SW480 (cell line): Measurements from ENCODE around the gene PRRT2.

Experiments
- DNase-seq: peaks from one replicate; pipeline ENCODE4 v3.0.0-alpha.2; 2016; ENCODE audit warnings: low spot score

Gene PRRT2

GRCh38 chr16:29811170-29811895 is 660 bp upstream of the PRRT2 start:
- peak; percentile 92 for DNase-seq

GRCh38 chr16:29812754-29813643 is 1.0 kb downstream of the PRRT2 start:
- no peak for DNase-seq

DNA sequence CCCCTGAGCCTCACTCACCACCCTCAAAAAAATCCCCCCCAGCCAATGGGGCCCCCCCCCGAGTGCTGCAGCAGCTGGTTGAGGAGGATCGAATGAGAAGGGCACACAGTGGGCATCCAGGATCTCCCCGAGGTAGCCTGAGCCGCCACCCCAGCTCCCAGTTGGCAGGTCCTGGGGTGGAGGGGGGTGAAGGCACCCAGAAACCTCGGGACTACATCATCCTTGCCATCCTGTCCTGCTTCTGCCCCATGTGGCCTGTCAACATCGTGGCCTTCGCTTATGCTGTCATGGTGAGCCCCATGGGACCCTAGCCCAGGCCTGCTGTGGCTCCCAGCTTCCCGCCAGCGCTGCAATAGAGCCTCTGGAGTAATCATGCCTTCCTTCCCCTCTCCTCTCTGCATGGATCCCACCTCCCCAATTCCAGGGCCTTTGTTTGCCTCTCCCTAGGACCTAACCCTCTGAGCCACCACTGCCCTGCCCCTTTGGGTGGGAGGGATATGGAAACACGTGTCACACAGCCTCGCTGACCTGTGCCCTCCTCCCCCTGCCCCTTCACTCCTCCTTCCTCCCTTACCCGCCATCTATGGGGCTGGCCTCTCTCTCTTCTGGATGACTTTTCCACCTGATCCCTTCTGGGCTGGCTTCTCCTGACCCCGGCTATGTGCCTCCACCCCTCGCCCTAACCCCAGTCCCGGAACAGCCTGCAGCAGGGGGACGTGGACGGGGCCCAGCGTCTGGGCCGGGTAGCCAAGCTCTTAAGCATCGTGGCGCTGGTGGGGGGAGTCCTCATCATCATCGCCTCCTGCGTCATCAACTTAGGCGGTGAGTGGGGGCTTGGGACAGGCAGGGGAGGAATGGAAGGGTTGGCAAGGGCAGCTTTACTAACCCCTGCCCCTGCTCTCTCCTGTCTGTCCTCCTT is 1.9 kb downstream of the PRRT2 start:
- DNase-seq, result no peak

DNA sequence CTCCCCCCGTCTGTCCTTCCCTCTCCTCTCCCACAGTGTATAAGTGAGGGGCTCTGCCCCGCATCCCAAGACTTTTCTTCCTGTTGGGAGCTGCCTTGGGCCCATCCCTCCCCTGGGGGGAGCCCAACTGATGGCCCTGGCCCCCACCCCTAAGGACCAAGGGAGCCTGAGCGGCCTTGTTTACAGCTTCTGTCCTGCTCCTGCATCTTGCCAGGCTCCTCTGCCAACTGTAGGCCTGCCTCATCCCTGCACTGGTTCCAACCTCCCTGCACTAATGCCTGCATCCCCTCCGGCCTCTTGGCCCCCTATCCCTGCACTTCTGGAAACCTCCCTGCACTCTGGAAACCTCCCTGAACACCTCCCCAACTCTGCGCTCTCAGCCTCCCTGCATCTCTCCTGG is 2.6 kb downstream of the PRRT2 start:
- no peak for DNase-seq

- no peak for DNase-seq
Measured at GRCh38 chr16:29815032-29815721, 3.2 kb downstream of the PRRT2 start.

DNA sequence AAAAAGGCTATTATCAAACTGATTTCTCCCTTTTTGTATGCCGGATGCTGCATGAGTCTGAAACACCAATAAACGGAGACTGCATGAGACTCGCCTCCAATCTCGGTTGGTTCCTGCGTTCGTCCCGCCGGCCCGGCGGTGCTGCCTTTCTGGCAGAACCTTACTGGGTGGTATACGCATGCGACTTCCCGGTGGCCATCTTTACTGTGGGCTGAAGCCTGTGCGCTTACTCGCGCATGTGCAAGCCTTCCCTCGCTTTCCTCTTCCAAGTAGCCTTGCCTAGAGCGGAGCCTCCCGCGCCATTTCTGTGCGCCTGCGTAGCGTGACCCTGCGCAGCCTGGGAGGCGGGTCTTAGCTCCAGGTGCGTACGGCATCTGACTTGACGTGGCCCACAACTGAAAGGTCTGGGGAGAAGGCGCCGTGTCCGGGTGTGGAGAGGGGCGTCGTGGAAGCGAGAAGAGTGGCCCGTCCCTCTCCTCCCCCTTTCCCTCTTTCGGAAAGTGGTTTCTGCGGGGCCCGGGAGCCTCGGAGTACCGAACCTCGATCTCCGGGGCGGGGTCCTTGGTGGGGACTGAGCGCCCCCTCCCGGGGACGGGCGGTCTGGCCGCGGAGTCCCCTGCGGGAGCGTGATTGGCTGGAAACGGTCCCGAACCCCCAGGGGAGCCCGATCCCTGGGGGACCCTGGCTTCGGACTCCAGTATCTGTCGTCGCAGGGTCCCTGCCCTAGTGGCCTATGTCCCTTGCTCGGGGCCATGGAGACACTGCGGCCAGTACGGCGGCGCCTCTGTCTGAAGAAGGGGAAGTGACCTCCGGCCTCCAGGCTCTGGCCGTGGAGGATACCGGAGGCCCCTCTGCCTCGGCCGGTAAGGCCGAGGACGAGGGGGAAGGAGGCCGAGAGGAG is 4.0 kb downstream of the PRRT2 start, which contains the start of gene PAGR1:
Gene PAGR1, plus strand, starts transcription at position 360 of the 901 bp plus-strand sequence. Its CDS starts 374 bp downstream, at position 734.
- peak; percentile 99 for DNase-seq

DNA sequence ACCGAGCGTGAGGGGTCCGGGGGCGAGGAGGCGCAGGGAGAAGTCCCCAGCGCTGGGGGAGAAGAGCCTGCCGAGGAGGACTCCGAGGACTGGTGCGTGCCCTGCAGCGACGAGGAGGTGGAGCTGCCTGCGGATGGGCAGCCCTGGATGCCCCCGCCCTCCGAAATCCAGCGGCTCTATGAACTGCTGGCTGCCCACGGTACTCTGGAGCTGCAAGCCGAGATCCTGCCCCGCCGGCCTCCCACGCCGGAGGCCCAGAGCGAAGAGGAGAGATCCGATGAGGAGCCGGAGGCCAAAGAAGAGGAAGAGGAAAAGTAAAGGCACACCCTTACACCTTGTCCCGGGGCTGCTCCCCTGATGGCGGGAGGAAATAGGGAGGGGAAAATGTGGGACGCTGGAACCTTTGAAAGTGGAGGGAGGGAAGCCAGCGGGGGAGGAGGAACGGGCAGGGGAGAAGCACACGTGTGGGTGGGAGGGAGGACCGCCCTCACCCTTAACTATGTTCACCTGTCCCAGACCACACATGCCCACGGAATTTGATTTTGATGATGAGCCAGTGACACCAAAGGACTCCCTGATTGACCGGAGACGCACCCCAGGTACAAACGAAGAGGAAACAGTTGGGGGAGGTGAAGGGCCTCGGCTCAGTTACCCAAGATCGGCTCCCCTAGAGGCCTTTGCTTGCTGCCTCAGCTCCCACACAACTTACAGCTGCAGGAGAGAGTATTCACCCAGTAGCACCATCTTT is 4.9 kb downstream of the PRRT2 start:
- DNase-seq, result peak; percentile 71

DNA sequence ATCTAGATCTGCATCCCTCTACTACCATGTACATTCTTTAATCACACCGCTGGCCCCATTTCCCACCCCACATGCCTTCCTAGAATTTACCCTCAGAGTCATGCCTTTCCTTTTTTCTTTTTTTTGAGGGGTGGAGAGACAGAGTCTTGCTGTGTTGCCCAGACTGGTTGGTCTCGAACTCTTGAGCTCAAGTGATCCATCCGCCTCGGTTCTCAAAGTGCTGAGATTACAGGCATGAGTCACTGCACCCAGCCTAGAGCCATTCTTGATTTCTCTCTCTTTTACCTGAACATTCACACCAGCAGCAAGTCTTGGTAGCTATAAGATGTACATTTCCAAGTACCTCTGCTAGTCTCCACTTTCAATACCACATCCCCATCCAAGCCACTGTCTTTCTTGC is 6.1 kb downstream of the PRRT2 start:
- DNase-seq, result no peak

GRCh38 chr16:29819506-29819905 is 7.5 kb downstream of the PRRT2 start:
- no peak for DNase-seq

GRCh38 chr16:29820271-29820701 is 8.3 kb downstream of the PRRT2 start, which contains the start of gene MVP:
Gene MVP, plus strand, starts transcription at chr16:29820462. Its CDS starts 10,088 bp downstream, at chr16:29830550.
- peak; percentile 34 for DNase-seq

- no peak for DNase-seq
Measured at GRCh38 chr16:29820730-29821642, 9.0 kb downstream of the PRRT2 start.

DNA sequence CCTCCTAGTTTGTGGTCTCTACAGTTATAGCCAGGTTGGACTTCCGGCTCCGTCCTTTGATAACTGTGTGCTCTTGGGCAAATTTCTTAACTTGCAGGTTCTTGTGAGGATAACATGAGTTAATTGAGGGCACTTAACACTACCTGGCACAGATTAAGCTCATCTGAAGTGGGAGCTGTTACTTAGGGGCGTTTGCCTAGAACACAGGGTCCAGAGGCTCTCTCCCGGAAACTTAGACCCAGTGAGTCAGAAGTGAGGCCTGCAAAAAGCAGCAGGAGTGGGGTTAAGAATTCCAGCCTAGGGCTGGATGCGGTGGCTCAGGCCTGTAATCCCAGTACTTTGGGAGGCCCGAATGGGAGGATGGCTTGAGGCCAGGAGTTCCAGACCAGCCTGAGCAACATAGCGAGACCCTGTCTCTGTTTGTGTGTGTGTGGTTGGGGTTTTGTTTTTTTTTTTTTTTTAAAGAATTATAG is 9.7 kb downstream of the PRRT2 start:
- DNase-seq, result no peak

- no peak for DNase-seq
Measured at GRCh38 chr16:29824589-29825144, 12.7 kb downstream of the PRRT2 start.

DNA sequence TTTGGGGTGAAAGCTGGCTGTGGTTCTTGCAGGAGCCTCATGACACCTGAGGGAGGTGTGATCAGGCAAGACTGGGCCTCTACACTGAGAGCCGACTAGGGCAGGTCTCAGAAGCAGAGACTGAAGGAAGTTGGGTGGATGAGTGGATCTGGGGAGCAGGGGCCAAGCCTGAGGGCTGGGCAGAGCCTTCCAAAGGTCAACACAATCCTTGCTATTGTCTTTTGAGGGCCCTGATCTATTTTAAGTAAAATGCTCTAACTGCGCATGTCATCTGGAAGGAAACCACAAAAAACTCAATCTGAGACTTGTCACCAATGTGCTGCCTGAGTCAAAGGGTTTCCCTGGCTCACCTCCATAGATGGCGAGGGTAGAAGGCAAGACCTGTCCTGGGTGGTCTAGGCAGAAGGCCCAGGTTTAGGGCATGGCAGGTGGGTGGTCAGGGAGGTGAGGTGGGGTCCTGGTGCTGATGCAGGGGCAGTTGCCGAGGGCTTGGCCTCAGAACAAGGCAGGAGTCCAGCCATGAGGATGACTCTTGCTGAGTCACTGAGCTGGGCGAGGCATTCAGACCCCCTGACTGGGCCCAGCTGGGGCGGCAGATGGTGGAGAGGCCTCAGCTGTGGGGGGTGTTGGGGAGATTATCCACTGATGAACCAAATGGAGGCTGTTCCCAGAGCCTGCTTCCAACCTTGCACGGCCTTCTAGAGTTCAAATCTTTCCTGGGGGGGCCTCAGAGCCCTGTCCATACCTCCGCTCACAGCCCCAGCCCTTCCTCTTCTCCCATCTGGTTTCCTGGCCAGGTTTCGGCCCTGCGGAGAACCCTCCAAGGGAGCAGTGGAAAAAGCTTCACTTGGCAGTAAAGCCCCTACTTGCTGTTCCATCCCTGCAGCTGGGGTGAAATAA is 13.4 kb downstream of the PRRT2 start:
- peak; percentile 74 for DNase-seq

DNA sequence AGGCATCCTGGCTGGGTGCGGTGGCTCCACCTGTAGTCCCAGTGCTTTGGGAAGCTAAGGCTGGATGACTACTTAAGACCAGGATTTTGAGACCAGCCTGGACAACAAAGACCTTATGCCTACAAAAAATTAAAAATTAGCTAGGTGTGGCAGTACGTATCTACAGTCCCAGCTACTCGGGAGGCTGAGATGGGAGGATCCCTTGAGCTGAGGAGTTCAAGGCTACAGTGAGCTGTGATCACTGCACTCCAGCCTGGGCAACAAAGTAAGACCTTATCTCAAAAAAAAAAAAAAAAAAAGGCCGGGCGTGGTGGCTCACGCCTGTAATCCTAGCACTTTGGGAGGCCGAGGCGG is 14.3 kb downstream of the PRRT2 start:
- no peak for DNase-seq

- no peak for DNase-seq
Measured at GRCh38 chr16:29830774-29831173, 18.8 kb downstream of the PRRT2 start.

- DNase-seq, result no peak
Measured at GRCh38 chr16:29831490-29831889, 19.5 kb downstream of the PRRT2 start.
